GM12891 (cell line): ENCODE results near the gene PLCB1.

Experiments used
- POLR2A ChIP-seq: IDR thresholded peaks from 2 replicates; pipeline ENCODE4 v1.6.1; 2011; ENCODE audit warnings: low read depth, low read length, control low read depth
- TAF1 ChIP-seq: IDR thresholded peaks from 2 replicates; pipeline ENCODE4 v1.6.1; 2011; ENCODE audit warnings: low read depth, low read length, control low read depth

DNA sequence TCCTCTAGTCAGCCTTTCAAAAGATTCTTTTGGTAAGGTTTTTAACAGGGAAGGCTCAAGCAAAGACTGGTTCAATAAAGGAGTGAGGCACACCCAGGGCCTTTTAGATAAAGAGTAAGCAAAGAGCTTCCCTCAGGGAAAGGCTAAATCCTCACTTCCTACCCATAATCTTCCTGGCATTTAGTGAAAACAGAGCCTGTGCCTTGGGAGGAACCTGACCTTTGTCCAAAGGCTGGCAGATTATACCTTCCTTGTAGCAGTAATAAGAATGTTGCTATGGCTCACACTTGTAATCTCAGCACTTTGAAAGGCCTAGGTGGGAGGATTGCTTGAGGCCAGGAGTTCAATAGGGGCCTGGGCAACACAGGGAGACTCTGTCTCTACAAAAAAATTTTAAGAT is 656.8 kb downstream of the PLCB1 start:
- TF ChIP-seq POLR2A, result no peak
- TF ChIP-seq TAF1, result no peak
